Stimulated activated CD4-positive, alpha-beta T cell treated with anti-CD3 and anti-CD28 coated beads, Interleukin-12 subunit alpha, Interleukin-12 subunit beta, amount 100 ng/mL, for 24 hours (primary cell): ENCODE results near the gene ZFP69.
"Not testable (repeated sequence)": the region's sequence is repeated elsewhere in the genome, so short reads cannot be mapped to it uniquely, and the experiment has no call there.

Experiments
- DNase-seq, 2 experiments: peaks; one replicate each; pipeline ENCODE4 v3.0.0-alpha.2; 2020; ENCODE audit warnings: low read depth in 2 of 2

Gene ZFP69

DNA sequence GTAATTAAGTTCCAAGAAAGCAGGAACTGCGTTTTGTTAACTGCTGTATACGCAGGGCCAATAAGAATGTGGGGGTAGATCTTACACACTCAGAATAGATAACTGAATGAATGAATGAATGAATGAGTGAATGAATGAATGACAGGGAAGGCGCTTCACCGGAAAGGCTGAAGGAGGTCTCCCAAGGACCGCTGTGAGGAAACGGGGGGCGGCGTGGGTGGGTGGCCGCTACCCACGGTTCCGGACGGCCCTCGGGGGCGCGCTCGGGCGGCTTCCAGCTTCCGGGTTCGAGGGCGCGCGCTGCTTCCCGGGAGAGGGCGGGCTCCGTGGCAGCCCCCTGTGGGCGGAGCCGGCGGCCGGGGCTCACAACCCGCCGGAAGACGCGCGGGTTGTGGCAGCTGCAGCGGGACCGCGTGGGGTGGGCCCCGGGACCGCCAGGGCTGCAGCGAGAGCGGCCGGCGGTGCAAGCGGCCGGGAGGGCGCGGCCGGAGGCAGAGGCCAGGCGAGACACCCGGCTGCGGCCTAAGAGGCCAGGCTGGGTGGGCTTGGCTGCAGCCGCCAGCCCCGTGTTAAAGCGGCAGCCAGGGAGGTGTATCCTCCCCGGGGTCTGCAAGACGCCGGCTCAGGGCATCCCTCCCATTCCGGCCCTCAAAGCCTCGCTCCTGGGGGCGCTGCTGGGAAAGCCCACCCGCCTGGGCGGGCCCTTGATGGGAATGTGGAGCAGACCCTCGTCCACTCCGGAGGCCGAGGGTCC, at the start of gene ZFP69:
Gene ZFP69 (plus strand): TSS at position 367 of the 754 bp plus-strand sequence. CDS start 2,072 bp downstream, outside the sequence.
- peak; percentile 44 to 60 for DNase-seq

GRCh38 chr1:40431385-40431784, 45.7 kb upstream of the ZFP69 start:
- no peak for DNase-seq

DNA sequence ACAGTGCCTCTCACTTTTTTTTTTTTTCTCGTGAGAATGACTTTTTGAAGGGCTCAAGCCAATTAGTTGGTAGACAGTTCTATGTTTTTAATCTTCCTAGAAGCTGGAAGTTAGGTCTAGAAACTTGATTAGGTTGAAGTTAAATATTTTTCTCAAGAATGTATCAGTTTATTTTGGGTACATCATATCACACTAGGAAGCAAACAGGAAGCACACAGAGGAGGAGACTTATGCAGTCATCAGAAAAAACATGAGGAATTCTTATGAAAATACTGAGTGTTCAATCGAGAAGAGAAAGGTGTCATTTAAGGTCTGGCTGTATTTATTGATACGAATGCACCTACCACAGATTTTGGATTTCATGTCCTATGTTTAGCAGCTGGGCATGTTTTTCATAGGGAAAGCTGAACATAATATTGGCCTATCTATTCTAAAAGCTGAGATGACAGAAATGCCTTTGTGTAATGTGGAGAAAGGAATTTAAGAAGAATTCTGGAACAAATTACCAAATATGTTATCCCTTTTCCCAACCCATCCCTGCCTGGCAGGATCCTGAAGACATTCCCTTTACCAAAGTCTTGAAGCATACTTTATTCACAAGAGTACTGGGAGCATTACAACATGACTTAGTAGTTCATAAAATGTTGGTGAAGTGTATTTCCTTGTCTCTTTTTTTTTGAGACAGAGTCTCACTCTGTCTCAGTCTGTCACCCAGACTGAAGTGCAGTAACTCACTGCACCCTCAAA, 44.3 kb upstream of the ZFP69 start:
- no peak for DNase-seq

- no peak for DNase-seq
Measured at GRCh38 chr1:40435471-40435870, 41.6 kb upstream of the ZFP69 start.

DNA sequence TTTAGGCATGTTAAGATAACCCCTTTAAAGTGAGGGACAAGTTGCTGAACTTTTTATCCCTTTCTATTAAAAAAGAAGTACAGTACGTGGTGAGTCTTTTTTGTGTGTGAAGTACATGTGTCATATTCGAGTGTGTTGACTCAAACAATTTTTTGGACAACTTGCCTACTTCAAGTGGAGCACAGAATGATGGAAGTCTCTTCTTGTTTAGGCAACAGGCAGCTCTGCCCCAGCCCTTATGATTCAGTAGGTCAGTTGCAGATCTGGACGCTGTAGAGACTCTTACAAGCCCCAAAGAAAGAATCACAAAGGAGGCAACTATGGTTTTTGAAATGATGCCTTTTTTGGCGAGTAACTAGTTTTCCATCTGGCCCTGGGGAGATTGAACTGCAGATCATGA, 41.2 kb upstream of the ZFP69 start:
- DNase-seq: no peak

GRCh38 chr1:40438391-40439015, 38.6 kb upstream of the ZFP69 start:
- DNase-seq: no peak

DNA sequence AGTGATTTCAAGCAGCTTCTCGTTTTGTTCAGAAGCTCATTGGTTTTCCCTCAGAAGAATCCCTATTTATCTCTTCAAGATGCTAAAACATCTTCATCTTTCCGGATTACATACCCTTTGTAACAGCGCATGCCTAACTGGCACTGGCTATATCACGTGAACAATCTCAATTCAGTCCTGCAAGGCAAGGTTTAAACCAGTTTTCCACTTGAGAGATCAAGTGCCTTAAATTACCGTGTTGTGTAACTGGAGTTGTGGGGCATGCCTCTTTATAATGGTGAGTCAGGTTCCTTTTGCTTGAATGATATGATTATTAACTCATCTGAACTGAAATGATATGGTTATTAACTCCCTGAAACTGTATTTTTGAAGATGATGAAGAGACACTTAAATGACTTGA, 37.8 kb upstream of the ZFP69 start:
- no peak for DNase-seq

- DNase-seq: peak; percentile 80 to 90
Measured at GRCh38 chr1:40449684-40450494, 27.2 kb upstream of the ZFP69 start, which contains the start of gene ZFP69B. Gene ZFP69B (plus strand): TSS chr1:40450476. CDS start chr1:40450962, 486 bp downstream.

- peak; percentile 74 to 77 for DNase-seq
Measured at GRCh38 chr1:40450495-40451237, 26.4 kb upstream of the ZFP69 start.

- DNase-seq: no peak
Measured at GRCh38 chr1:40451238-40451585, 25.9 kb upstream of the ZFP69 start.

GRCh38 chr1:40454873-40455272, 22.2 kb upstream of the ZFP69 start:
- no peak for DNase-seq

GRCh38 chr1:40462956-40463590, 14.0 kb upstream of the ZFP69 start:
- DNase-seq: no peak

- DNase-seq: no peak
Measured at GRCh38 chr1:40469327-40469726, 7.8 kb upstream of the ZFP69 start.

DNA sequence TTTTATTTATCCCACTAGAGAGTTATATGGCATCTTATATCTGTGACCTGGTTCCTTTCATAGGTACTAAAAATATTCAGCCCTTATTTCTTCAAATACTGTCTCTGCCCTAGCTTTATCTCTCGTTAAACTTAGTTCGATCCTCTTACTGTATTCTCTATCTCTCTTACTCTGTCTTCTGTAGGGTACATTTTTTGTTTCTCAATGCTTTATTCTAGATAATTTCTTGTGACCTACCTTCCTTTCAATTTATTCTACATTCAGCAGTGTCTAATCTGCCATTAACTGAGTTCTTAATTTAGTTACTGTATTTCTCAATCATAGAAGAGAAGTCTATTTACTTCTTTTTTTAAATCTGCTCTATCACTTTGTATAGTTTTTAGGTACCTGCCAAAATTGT, 1.8 kb upstream of the ZFP69 start:
- no peak for DNase-seq

DNA sequence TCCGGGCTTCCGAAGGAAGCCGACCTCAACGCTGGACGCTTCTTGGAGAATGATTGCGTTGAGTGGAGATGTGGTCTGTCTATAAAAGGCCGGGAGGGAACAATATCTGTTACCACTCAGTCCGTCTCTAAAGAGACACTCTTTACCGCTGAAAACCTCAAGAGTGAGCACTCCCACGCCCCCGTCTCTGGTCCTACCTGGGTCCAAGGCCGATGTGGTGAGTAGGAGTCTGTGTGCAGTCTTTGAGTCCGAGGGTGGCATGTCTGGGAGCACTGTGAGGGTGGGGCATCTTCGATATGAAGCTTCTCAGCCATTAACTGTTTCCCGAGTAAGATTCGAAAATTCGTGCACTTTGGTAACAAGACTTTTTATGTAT, 576 bp downstream of the ZFP69 start:
- DNase-seq: no peak

DNA sequence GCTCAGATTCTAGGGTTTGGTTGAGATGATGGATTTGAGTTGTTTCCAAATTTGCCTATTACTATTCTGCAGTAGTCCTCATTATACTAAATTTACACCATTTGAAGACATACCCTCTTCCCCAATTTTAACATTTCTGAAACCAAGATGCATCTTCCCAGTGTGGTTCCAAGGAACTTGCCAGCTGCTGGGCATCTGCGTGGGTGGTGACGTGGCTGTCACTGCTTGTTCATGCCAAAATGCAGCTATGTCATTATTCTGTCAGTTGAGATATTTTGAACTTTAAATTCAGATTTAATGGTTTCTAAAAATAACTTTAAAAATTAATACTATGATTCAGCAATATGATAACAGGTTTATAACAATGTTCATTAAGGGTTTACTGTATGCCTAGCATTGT, 1.2 kb downstream of the ZFP69 start:
- no peak for DNase-seq

- no peak for DNase-seq
Measured at GRCh38 chr1:40479156-40479555, 2.1 kb downstream of the ZFP69 start.

- DNase-seq: no peak
Measured at GRCh38 chr1:40495315-40495903, 18.3 kb downstream of the ZFP69 start.

GRCh38 chr1:40502651-40503050, 25.6 kb downstream of the ZFP69 start:
- DNase-seq: not testable (repeated sequence)

DNA sequence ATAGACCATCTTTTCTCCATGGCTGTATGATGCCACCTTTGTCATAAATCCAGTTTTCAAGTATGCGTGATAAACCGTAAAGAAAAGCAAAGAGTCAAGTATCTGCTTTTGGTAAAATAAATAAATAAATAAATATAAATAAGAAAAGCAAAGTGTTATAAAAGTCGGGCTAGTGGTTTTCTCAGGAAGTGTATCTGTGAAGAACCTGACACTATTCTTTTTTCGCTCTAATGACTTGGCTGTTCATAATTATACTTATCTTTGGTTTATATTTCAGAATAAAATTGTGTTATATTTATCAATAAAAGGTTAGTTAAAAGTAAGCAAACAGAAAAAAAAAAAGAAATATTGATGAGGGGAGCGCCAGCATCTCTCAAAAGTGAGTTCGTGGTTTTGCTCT, 30.9 kb downstream of the ZFP69 start:
- DNase-seq: no peak
